Endothelial cell of umbilical vein (primary cell): ENCODE results near the gene RCOR1. TPM values are rescaled to one million over a fixed set of nuclear protein-coding genes. Genes with fewer than 3 reads are reported as not detected.

Experiments
- BruUV-seq: library from RNA; stranded (reverse); fragments of 400-500 nt; replicated peaks from 2 replicates; lab custom pipeline; 2021; lab: Mats Ljungman, UMichigan
- CTCF ChIA-PET: fragments of 300-600, 350-600 bp; sonication (Branson Sonifier 250); formaldehyde crosslinking; loops from one replicate; lab custom pipeline; 2021; ENCODE audit warnings: antibody characterized with exemption, inconsistent platforms; lab: Charles Lee
- POLR2A ChIA-PET: fragments of 300-600, 350-600 bp; sonication (Branson Sonifier 250); formaldehyde crosslinking; loops from one replicate; lab custom pipeline; 2021; ENCODE audit warnings: antibody characterized with exemption, inconsistent platforms; lab: Charles Lee
- DNase-seq: peaks from one replicate; pipeline ENCODE4 v3.0.0-alpha.2; 2011; ENCODE audit warnings: low read depth, low spot score
- FAIRE-seq: peaks from 2 replicates; lab custom pipeline; 2011; peaks lifted over from hg19 to GRCh38; lab: Jason Lieb, UNC
- H2AFZ ChIP-seq: 2 replicates; pipeline ENCODE4 v1.6.0; 2012; ENCODE audit warnings: low read depth, low read length, control low read depth, inconsistent platforms
- H3K27ac ChIP-seq: 2 replicates; pipeline ENCODE4 v1.5.1; 2011; ENCODE audit warnings: low read depth, mild to moderate bottlenecking, control low read depth, low read length, moderate library complexity; ENCODE audit not compliant: insufficient read depth
- H3K27me3 ChIP-seq, 2 experiments: 2 replicates each; pipeline versions ENCODE4 v1.6.0 to v1.6.1; 2011; ENCODE audit warnings: low read length in 2 of 2, mixed read lengths in 1 of 2; ENCODE audit not compliant: control insufficient read depth in 2 of 2, insufficient read depth in 2 of 2
- H3K36me3 ChIP-seq, 2 experiments: 2 replicates in 1 of 2; 3 replicates in 1 of 2; pipeline ENCODE4 v1.5.1; 2011; ENCODE audit warnings: low read length in 2 of 2, mild to moderate bottlenecking in 1 of 2, moderate library complexity in 1 of 2; ENCODE audit not compliant: control insufficient read depth in 2 of 2, insufficient read depth in 2 of 2; ENCODE audit errors: extremely low read depth in 1 of 2
- H3K4me1 ChIP-seq: 3 replicates; pipeline ENCODE4 v1.5.1; 2011; ENCODE audit warnings: mild to moderate bottlenecking, low read length; ENCODE audit not compliant: control insufficient read depth, insufficient read depth; ENCODE audit errors: extremely low read depth
- H3K4me2 ChIP-seq: 2 replicates; pipeline ENCODE4 v1.6.1; 2011; ENCODE audit warnings: low read length, control low read depth, mixed read lengths; ENCODE audit not compliant: insufficient read depth
- H3K4me3 ChIP-seq, 3 experiments: fragments of 200-600 bp in 1 of 3; sonication (generic), shearing (Covaris generic) in 1 of 3; replicated peaks in 1 of 3; 2 replicates each; pipeline ENCODE4 v1.5.1; 2011 to 2016; ENCODE audit warnings: control low read depth in 3 of 3, low read length in 3 of 3, mild to moderate bottlenecking in 2 of 3, inconsistent platforms in 1 of 3, low read depth in 1 of 3, moderate library complexity in 1 of 3; ENCODE audit not compliant: insufficient read depth in 1 of 3
- H3K79me2 ChIP-seq: 2 replicates; pipeline ENCODE4 v1.6.0; 2012; ENCODE audit warnings: low read length, inconsistent platforms; ENCODE audit not compliant: control insufficient read depth, insufficient read depth
- H3K9ac ChIP-seq: replicated peaks from 2 replicates; pipeline ENCODE3; 2011; ENCODE audit warnings: low read length, control low read depth; ENCODE audit not compliant: insufficient read depth; ENCODE audit errors: extremely low read depth
- H3K9me1 ChIP-seq: replicated peaks from 3 replicates; pipeline ENCODE4 v1.6.0; 2011; ENCODE audit warnings: mild to moderate bottlenecking, low read length; ENCODE audit not compliant: control insufficient read depth, insufficient read depth; ENCODE audit errors: extremely low read depth
- H3K9me3 ChIP-seq: replicated peaks from 2 replicates; pipeline ENCODE4 v1.5.1; 2012; ENCODE audit warnings: low read length, inconsistent platforms; ENCODE audit not compliant: control insufficient read depth, insufficient read depth
- H4K20me1 ChIP-seq: replicated peaks from 2 replicates; pipeline ENCODE3; 2011; ENCODE audit warnings: mild to moderate bottlenecking, low read length; ENCODE audit not compliant: control insufficient read depth, insufficient read depth; ENCODE audit errors: extremely low read depth
- CTCF ChIP-seq, 2 donors: IDR thresholded peaks; 1 replicate in 1 of 2; 2 replicates in 1 of 2; pipeline ENCODE4 v1.5.1; 2011; ENCODE audit warnings: low read length in 2 of 2, mild to moderate bottlenecking in 2 of 2, moderate library complexity in 2 of 2, control low read depth in 1 of 2, inconsistent platforms in 1 of 2, low read depth in 1 of 2; ENCODE audit not compliant: insufficient read depth in 1 of 2; ENCODE audit errors: extremely low read depth in 1 of 2
- EZH2 ChIP-seq: IDR thresholded peaks from 2 replicates; pipeline ENCODE4 v1.6.1; 2012; ENCODE audit warnings: borderline replicate concordance, low read depth, mild to moderate bottlenecking, moderate library complexity, low read length, inconsistent platforms; ENCODE audit not compliant: severe bottlenecking
- FOS ChIP-seq: IDR thresholded peaks from 2 replicates; pipeline ENCODE4 v1.6.1; 2011; ENCODE audit warnings: mild to moderate bottlenecking, low read length, moderate library complexity, borderline replicate concordance; ENCODE audit not compliant: insufficient read depth
- GATA2 ChIP-seq: IDR thresholded peaks from 2 replicates; pipeline ENCODE4 v1.7.0; 2011; ENCODE audit warnings: low read depth, mild to moderate bottlenecking, moderate library complexity, mixed read lengths, low read length; ENCODE audit not compliant: insufficient read length, insufficient read depth
- MYC ChIP-seq: IDR thresholded peaks from one replicate; pipeline ENCODE4 v1.6.1; 2011; ENCODE audit warnings: mild to moderate bottlenecking, low read depth, low read length
- POLR2A ChIP-seq: IDR thresholded peaks from 2 replicates; pipeline ENCODE4 v1.6.1; 2012; ENCODE audit warnings: low read depth, mild to moderate bottlenecking, control low read depth, low read length
- POLR2AphosphoS5 ChIP-seq: IDR thresholded peaks from 2 replicates; pipeline ENCODE4 v1.6.1; 2012; ENCODE audit warnings: low read depth, mild to moderate bottlenecking, control low read depth, low read length, moderate library complexity; ENCODE audit not compliant: insufficient read depth
- dilution Hi-C: fragments of 300-500 bp; cut with MboI; formaldehyde crosslinking; loops from one replicate; pipeline ENCODE4 v1.15.0; 2019; ENCODE audit warnings: low sequenced_read_pairs; ENCODE audit not compliant: extremely low pct_ligation_motif_present
- intact Hi-C: fragments of 100-400 bp; cut with micrococcal nuclease; formaldehyde crosslinking; loops from one replicate; pipeline ENCODE4 v1.10.0; 2022
- polyA plus RNA-seq, 4 experiments: library from polyadenylated mRNA; depleted of rRNA in 3 of 4; stranded (reverse) in 3 of 4; unstranded in 1 of 4; fragments of >200 nt; gene quantifications; 2 replicates each; pipeline versions ENCODE4 v1.2.1 to v1.2.3, GENCODE V29; 2011 to 2012; ENCODE audit warnings: missing spikeins in 1 of 4
- total RNA-seq: library from RNA; stranded (reverse); gene quantifications from 2 replicates; pipeline ENCODE4 v1.2.3, GENCODE V29; 2021

Gene RCOR1
- total and polyA plus RNA-seq, 2 donors (not counting 3 experiments of a cell fraction or from before 2014, with no cell fraction given), result 15.6 to 32.2 TPM

GRCh38 chr14:102588821-102589220 lies 3.6 kb upstream of the RCOR1 start:
- Histone ChIP-seq H3K4me3 (no peak overlapping the region), H4K20me1 (no peaks in the 10 kb centered on the region), H2AFZ (no peak overlapping the region), H3K4me1 (peaks cover 17% of the 10 kb centered on the region), H3K9ac (no peak overlapping the region), H3K36me3 (no peaks in the 10 kb centered on the region), H3K27me3 (no peaks in the 10 kb centered on the region), H3K9me1 (no peaks in the 10 kb centered on the region), H3K9me3 (no peaks in the 10 kb centered on the region), H3K4me2 (no peak overlapping the region), H3K79me2 (peaks cover 8% of the 10 kb centered on the region), H3K27ac (no peak overlapping the region)
- dilution Hi-C loops (no loop called here), intact Hi-C loops (no loop called here)
- TF ChIP-seq MYC, result no peak
- TF ChIP-seq EZH2, result no peak
- TF ChIP-seq POLR2A, result no peak
- TF ChIP-seq CTCF (IDR thresholded peaks at IDR 0.05; ENCODE audit: extremely low read depth in 1 of 2, insufficient read depth in 1 of 2, low read depth in 1 of 2, low read length in 2 of 2), result no peak
- TF ChIP-seq FOS, result no peak
- TF ChIP-seq GATA2, result no peak
- no peak for TF ChIP-seq POLR2AphosphoS5
- DNase-seq (no peak), FAIRE-seq (no peak)
- no TSS peak for BruUV-seq
- ChIA-PET POLR2A (no interaction called here), CTCF (interaction anchor here (1.9 kb wide), 1 partner anchor 64 kb away, joined by 6 read pairs; no protein-coding TSS in a partner anchor)
